GM12878 (cell line): ENCODE results near the gene CCL20.

Experiments
- RCOR1 ChIP-seq: conservative IDR thresholded peaks from 2 replicates; pipeline ENCODE4 v1.6.1; 2012; ENCODE audit warnings: low read depth, low read length, improper control_type of control experiment
- SRF ChIP-seq, 2 experiments: IDR thresholded peaks; 2 replicates each; pipeline ENCODE4 v1.6.1; 2011; ENCODE audit warnings: low read depth in 2 of 2, low read length in 2 of 2, mild to moderate bottlenecking in 1 of 2, moderate library complexity in 1 of 2
- TF ChIP-seq, protein P1 (sequence below): fragments of 450-650 bp; IDR thresholded peaks from 2 replicates; pipeline ENCODE4 v1.6.1; 2017; ENCODE audit warnings: low read depth, mild to moderate bottlenecking, moderate library complexity
- TF ChIP-seq, protein P2 (sequence below), 3 experiments: IDR thresholded peaks in 2 of 3; conservative IDR thresholded peaks in 1 of 3; 2 replicates each; pipeline ENCODE4 v1.5.1; 2011; ENCODE audit warnings: low read depth in 3 of 3, low read length in 3 of 3, mild to moderate bottlenecking in 3 of 3, control low read depth in 2 of 3, moderate library complexity in 2 of 3, inconsistent platforms in 1 of 3, mixed read lengths in 1 of 3; ENCODE audit not compliant: control insufficient read depth in 2 of 3, insufficient read depth in 1 of 3; ENCODE audit errors: extremely low read depth in 1 of 3

GRCh38 chr2:227862227-227862740, 48.6 kb downstream of the CCL20 start:
- TF ChIP-seq, protein P1, sequence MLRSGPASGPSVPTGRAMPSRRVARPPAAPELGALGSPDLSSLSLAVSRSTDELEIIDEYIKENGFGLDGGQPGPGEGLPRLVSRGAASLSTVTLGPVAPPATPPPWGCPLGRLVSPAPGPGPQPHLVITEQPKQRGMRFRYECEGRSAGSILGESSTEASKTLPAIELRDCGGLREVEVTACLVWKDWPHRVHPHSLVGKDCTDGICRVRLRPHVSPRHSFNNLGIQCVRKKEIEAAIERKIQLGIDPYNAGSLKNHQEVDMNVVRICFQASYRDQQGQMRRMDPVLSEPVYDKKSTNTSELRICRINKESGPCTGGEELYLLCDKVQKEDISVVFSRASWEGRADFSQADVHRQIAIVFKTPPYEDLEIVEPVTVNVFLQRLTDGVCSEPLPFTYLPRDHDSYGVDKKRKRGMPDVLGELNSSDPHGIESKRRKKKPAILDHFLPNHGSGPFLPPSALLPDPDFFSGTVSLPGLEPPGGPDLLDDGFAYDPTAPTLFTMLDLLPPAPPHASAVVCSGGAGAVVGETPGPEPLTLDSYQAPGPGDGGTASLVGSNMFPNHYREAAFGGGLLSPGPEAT = no peak
- TF ChIP-seq SRF (IDR thresholded peaks at IDR 0.05; ENCODE audit: low read depth in 2 of 2, low read length in 2 of 2) = no peak
- no peak for TF ChIP-seq RCOR1
- TF ChIP-seq, protein P2, sequence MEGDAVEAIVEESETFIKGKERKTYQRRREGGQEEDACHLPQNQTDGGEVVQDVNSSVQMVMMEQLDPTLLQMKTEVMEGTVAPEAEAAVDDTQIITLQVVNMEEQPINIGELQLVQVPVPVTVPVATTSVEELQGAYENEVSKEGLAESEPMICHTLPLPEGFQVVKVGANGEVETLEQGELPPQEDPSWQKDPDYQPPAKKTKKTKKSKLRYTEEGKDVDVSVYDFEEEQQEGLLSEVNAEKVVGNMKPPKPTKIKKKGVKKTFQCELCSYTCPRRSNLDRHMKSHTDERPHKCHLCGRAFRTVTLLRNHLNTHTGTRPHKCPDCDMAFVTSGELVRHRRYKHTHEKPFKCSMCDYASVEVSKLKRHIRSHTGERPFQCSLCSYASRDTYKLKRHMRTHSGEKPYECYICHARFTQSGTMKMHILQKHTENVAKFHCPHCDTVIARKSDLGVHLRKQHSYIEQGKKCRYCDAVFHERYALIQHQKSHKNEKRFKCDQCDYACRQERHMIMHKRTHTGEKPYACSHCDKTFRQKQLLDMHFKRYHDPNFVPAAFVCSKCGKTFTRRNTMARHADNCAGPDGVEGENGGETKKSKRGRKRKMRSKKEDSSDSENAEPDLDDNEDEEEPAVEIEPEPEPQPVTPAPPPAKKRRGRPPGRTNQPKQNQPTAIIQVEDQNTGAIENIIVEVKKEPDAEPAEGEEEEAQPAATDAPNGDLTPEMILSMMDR (IDR thresholded peaks at IDR 0.05 in 2 of 3, conservative IDR thresholded peaks at IDR 0.05 in 1 of 3; ENCODE audit: control insufficient read depth in 2 of 3, extremely low read depth in 1 of 3, insufficient read depth in 1 of 3, low read depth in 3 of 3, low read length in 3 of 3) = peak; percentile 55 to 70 (median 66)
